KOPT-K1 (cell line): Measurements from ENCODE around the gene CDH4.

Experiments
- H3K27ac ChIP-seq: fragments of 200-600 bp; sonication (generic); 2 replicates; pipeline ENCODE4 v1.5.1; 2016; ENCODE audit warnings: antibody characterized with exemption, mild to moderate bottlenecking, low read depth, low read length; ENCODE audit not compliant: poor library complexity, severe bottlenecking
- H3K36me3 ChIP-seq: fragments of 200-600 bp; sonication (generic); 2 replicates; pipeline ENCODE4 v1.5.1; 2017; ENCODE audit warnings: antibody characterized with exemption, mild to moderate bottlenecking, low read length, moderate library complexity; ENCODE audit not compliant: insufficient read depth
- H3K9me3 ChIP-seq: fragments of 200-600 bp; sonication (generic); 2 replicates; pipeline ENCODE4 v1.5.1; 2017; ENCODE audit warnings: antibody characterized with exemption, low read length, mild to moderate bottlenecking; ENCODE audit not compliant: insufficient read depth, poor library complexity, severe bottlenecking

The CDH4 gene

GRCh38 chr20:61251529-61252393 is at the start of gene CDH4:
TSS of gene CDH4 (plus strand) at chr20:61252261.
- H3K27ac ChIP-seq = no peak within 1 kb of the TSS
- H3K9me3 ChIP-seq = no peaks in the 10 kb centered on the region
- no peaks in the 10 kb centered on the region for H3K36me3 ChIP-seq

GRCh38 chr20:61203320-61203719 is 48.7 kb upstream of the CDH4 start:
- H3K9me3 ChIP-seq = peaks cover 6% of the 10 kb centered on the region
- H3K36me3 ChIP-seq = no peaks in the 10 kb centered on the region
- H3K27ac ChIP-seq = no peak overlapping the region

- Histone ChIP-seq H3K36me3 (no peaks in the 10 kb centered on the region), H3K9me3 (peaks cover 3% of the 10 kb centered on the region), H3K27ac (no peak overlapping the region)
These were observed 47.9 kb upstream of the CDH4 start for GRCh38 chr20:61204206-61204605.

GRCh38 chr20:61205769-61206168 is 46.3 kb upstream of the CDH4 start:
- Histone ChIP-seq H3K27ac (no peak overlapping the region), H3K9me3 (no peaks in the 10 kb centered on the region), H3K36me3 (no peaks in the 10 kb centered on the region)

GRCh38 chr20:61210862-61211261 is 41.2 kb upstream of the CDH4 start:
- no peaks in the 10 kb centered on the region for H3K9me3 ChIP-seq
- H3K27ac ChIP-seq = no peak overlapping the region
- no peaks in the 10 kb centered on the region for H3K36me3 ChIP-seq

- H3K27ac ChIP-seq = no peak overlapping the region
- no peaks in the 10 kb centered on the region for H3K36me3 ChIP-seq
- H3K9me3 ChIP-seq = no peaks in the 10 kb centered on the region
These were observed 34.2 kb upstream of the CDH4 start for GRCh38 chr20:61217848-61218247.

- no peak overlapping the region for H3K27ac ChIP-seq
- no peaks in the 10 kb centered on the region for H3K9me3 ChIP-seq
- H3K36me3 ChIP-seq = no peaks in the 10 kb centered on the region
These were observed 33.0 kb upstream of the CDH4 start for GRCh38 chr20:61219021-61219431.

- Histone ChIP-seq H3K9me3 (no peaks in the 10 kb centered on the region), H3K27ac (no peak overlapping the region)
These were observed 31.9 kb upstream of the CDH4 start for GRCh38 chr20:61220131-61220530.

GRCh38 chr20:61220626-61221325 is 31.3 kb upstream of the CDH4 start:
- H3K27ac ChIP-seq = no peak overlapping the region
- no peaks in the 10 kb centered on the region for H3K36me3 ChIP-seq
- no peaks in the 10 kb centered on the region for H3K9me3 ChIP-seq

More at GRCh38 chr20:61220131-61220530, 31.9 kb upstream of the CDH4 start:
- H3K36me3 ChIP-seq = no peaks in the 10 kb centered on the region

- H3K27ac ChIP-seq = no peak overlapping the region
- H3K9me3 ChIP-seq = no peaks in the 10 kb centered on the region
- no peaks in the 10 kb centered on the region for H3K36me3 ChIP-seq
These were observed 29.4 kb upstream of the CDH4 start for GRCh38 chr20:61222699-61223098.

GRCh38 chr20:61223121-61223520 is 28.9 kb upstream of the CDH4 start:
- H3K9me3 ChIP-seq = no peaks in the 10 kb centered on the region
- no peaks in the 10 kb centered on the region for H3K36me3 ChIP-seq
- H3K27ac ChIP-seq = no peak overlapping the region

GRCh38 chr20:61230166-61230565 is 21.9 kb upstream of the CDH4 start:
- no peak overlapping the region for H3K27ac ChIP-seq
- peaks cover 16% of the 10 kb centered on the region for H3K9me3 ChIP-seq
- H3K36me3 ChIP-seq = no peaks in the 10 kb centered on the region

- Histone ChIP-seq H3K27ac (no peak overlapping the region), H3K9me3 (peaks cover 16% of the 10 kb centered on the region), H3K36me3 (no peaks in the 10 kb centered on the region)
These were observed 18.5 kb upstream of the CDH4 start for GRCh38 chr20:61233590-61233989.

GRCh38 chr20:61234224-61234890 is 17.7 kb upstream of the CDH4 start:
- Histone ChIP-seq H3K36me3 (no peaks in the 10 kb centered on the region), H3K9me3 (peaks cover 16% of the 10 kb centered on the region), H3K27ac (no peak overlapping the region)

- peaks cover 18% of the 10 kb centered on the region for H3K9me3 ChIP-seq
- H3K27ac ChIP-seq = no peak overlapping the region
- H3K36me3 ChIP-seq = no peaks in the 10 kb centered on the region
These were observed 15.3 kb upstream of the CDH4 start for GRCh38 chr20:61236713-61237112.
